Stomach smooth muscle (tissue), 2 donors: Measurements from ENCODE around the gene TEX13A.
"Not testable (repeated sequence)": the region's sequence is repeated elsewhere in the genome, so short reads cannot be mapped to it uniquely, and the experiment has no call there.

ENCODE experiments used
- H3K27ac ChIP-seq: one replicate; pipeline ENCODE4 v1.7.0; 2013; ENCODE audit warnings: mild to moderate bottlenecking, low read length, inconsistent platforms
- H3K27me3 ChIP-seq, 2 donors: one replicate each; pipeline ENCODE4 v1.7.0; 2013; ENCODE audit warnings: low read length in 2 of 2; ENCODE audit not compliant: insufficient read depth in 2 of 2, control insufficient read depth in 1 of 2
- H3K36me3 ChIP-seq, 2 donors: one replicate each; pipeline ENCODE4 v1.7.0; 2013; ENCODE audit warnings: low read length in 2 of 2; ENCODE audit not compliant: control insufficient read depth in 2 of 2, insufficient read depth in 2 of 2
- H3K4me1 ChIP-seq: one replicate; pipeline ENCODE4 v1.7.0; 2013; ENCODE audit warnings: low read length; ENCODE audit not compliant: control insufficient read depth, insufficient read depth
- H3K4me3 ChIP-seq, 2 donors: one replicate each; pipeline ENCODE4 v1.7.0; 2013; ENCODE audit warnings: low read length in 2 of 2
- H3K9ac ChIP-seq, 2 donors: one replicate each; pipeline ENCODE4 v1.7.0; 2013; ENCODE audit warnings: low read length in 2 of 2, mild to moderate bottlenecking in 1 of 2
- H3K9me3 ChIP-seq, 2 donors: one replicate each; pipeline ENCODE4 v1.7.0; 2013; ENCODE audit warnings: low read length in 2 of 2; ENCODE audit not compliant: control insufficient read depth in 2 of 2
- donor health status: healthy.
- donor health status: Pancreatic carcinoma.

Gene TEX13A, protein sequence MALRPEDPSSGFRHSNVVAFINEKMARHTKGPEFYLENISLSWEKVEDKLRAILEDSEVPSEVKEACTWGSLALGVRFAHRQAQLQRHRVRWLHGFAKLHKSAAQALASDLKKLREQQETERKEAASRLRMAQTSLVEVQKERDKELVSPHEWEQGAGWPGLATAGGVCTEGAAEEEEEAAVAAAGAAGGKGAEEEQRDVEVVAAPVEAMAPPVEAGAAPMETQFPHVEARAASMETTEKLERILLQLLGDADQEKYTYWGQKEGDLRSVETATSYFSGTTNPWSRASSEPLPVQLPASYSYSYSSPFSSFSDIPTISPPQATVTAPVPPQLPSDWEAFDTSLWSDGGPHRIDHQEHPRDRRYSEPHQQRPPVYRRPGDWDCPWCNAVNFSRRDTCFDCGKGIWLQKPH

DNA sequence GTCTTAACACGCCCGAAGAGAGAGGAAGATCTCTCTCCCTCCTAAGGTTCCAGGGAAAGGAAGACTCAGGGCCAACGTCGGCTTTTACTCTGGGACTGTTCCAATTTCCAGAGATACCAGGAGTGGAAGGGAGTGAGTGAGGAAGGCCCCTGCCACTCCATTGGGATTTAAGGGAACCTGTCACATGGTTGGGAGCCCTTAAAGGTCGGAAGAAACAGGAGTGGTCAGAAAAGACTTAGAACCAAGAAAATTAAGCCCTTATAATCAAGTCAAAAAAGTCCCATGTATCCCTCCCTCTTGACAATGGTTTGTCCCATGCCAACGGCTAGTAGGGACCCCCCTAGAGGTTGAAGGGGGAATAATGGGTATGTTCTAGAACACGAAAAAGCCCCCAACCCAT is at the start of gene TEX13A:
Gene TEX13A (minus strand): TSS at position 59 of the 400 bp plus-strand sequence. CDS start 297 bp downstream, outside the sequence.
- H3K9me3 ChIP-seq: no peaks in the 10 kb centered on the region
- H3K27me3 ChIP-seq: no peaks in the 10 kb centered on the region
- H3K9ac ChIP-seq: no peak within 1 kb of the TSS
- no peaks in the 10 kb centered on the region for H3K36me3 ChIP-seq
- H3K4me3 ChIP-seq: no peak within 1 kb of the TSS
- H3K4me1 ChIP-seq: no peaks in the 10 kb centered on the region
- no peak within 1 kb of the TSS for H3K27ac ChIP-seq

DNA sequence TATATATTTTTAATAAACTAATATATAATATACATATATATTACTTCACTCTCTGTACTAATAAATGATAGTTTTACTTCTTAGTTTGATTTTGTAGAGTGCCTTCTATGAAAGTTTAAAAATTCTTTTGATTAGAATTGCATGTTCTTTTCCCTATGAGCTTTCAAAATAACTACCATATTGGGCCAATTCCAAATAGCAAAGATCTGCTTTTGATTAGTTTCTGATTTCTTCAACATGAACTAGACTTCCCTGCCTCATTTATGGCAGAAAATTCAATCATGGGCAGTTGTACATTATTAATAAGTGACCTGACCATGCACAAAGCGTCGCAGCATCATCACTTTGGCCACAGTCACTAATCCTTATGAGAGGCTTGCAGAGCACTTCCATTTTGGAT is 48.9 kb upstream of the TEX13A start:
- Histone ChIP-seq H3K4me3 (no peak overlapping the region), H3K36me3 (no peaks in the 10 kb centered on the region), H3K27me3 (no peaks in the 10 kb centered on the region), H3K27ac (no peak overlapping the region), H3K9ac (no peak overlapping the region), H3K9me3 (no peaks in the 10 kb centered on the region), H3K4me1 (no peaks in the 10 kb centered on the region)

DNA sequence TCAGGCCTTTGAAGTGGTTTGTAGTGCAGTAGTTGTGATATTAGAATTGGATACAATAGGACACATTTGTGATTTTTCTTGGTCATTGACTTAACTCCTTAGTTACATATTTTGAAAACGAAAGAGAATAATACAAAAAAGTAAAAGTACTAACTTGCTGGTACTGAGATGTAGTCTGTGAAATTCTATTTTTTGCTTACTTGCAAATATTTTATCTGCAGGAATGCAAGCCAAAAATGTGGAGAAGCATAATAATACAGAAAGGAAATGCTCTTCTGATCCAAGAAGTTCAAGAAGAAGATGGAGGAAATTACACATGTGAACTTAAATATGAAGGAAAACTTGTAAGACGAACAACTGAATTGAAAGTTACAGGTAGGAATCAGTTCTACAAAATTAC is 46.7 kb upstream of the TEX13A start:
- no peak overlapping the region for H3K4me3 ChIP-seq

DNA sequence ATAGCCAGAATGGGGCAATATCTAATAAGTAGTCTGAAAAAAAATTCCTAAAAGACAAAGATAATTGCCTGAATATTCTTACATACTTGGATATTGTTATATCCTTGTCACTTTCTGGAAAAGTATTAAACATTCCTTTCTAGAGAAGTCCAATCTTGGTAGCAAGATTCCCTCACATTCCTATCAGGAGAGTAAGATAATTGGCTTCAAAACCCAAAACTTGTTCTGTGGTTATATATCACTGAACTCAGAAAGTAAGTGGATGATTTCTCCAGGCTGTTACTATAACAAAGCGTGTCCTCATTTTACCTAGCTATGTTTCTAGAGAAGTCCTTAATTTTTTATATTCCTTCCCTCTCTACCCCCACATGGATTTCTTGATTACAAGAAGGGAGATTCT is 46.0 kb upstream of the TEX13A start:
- Histone ChIP-seq H3K9me3 (no peaks in the 10 kb centered on the region), H3K27ac (no peak overlapping the region), H3K36me3 (no peaks in the 10 kb centered on the region), H3K9ac (no peak overlapping the region), H3K4me3 (no peak overlapping the region), H3K4me1 (no peaks in the 10 kb centered on the region), H3K27me3 (peaks cover 0 to 2% of the 10 kb centered on the region in 2 donors)

More for the DNA sequence above, 46.7 kb upstream of the TEX13A start:
- Histone ChIP-seq H3K4me1 (no peaks in the 10 kb centered on the region), H3K9me3 (no peaks in the 10 kb centered on the region), H3K9ac (no peak overlapping the region), H3K36me3 (no peaks in the 10 kb centered on the region), H3K27me3 (peaks cover 0 to 2% of the 10 kb centered on the region in 2 donors), H3K27ac (no peak overlapping the region)

DNA sequence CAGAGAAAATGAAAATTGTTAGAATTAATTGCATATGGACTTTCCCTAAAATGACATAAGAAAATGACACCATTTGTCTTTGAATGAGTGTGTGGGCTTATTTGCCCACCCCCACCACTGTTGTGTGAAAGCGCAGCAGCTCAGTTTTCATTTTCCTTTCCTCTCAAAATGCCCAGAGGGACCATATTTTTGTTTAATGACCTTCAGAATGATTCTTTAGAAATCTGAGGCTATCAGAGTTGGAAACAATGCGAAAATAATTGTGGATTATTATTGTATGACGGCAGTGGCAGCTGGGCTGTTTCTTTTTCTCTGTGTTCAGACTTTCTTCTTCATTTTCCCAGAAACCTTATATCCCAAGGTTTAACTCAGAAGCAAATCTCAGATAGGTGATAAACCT is 44.6 kb upstream of the TEX13A start:
- Histone ChIP-seq H3K4me3 (no peak overlapping the region), H3K9ac (no peak overlapping the region), H3K27me3 (peaks cover 0 to 11% of the 10 kb centered on the region in 2 donors), H3K9me3 (no peaks in the 10 kb centered on the region), H3K36me3 (no peaks in the 10 kb centered on the region), H3K27ac (no peak overlapping the region), H3K4me1 (no peaks in the 10 kb centered on the region)

DNA sequence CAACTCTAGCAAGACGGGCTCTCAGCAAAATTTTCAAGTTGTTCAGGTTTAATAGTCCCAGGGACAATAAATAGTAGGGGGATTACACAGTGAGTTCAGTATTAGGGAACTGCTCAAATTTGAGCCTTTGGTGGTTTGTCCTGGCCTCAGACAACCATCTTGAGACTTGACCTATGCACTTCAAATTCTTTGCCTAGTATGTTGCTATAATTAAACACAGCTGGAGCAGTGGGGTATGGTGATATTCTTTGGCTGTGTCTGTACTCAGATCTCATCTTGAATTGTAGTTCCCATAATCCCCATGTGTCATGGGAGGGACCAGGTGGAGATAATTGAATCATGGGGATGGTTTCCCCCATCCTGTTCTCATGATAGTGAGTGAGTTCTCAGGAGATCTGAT is 43.3 kb upstream of the TEX13A start:
- Histone ChIP-seq H3K9ac (no peak overlapping the region), H3K4me3 (no peak overlapping the region), H3K27ac (no peak overlapping the region), H3K4me1 (no peaks in the 10 kb centered on the region), H3K27me3 (peaks cover 0 to 11% of the 10 kb centered on the region in 2 donors), H3K9me3 (no peaks in the 10 kb centered on the region), H3K36me3 (no peaks in the 10 kb centered on the region)

DNA sequence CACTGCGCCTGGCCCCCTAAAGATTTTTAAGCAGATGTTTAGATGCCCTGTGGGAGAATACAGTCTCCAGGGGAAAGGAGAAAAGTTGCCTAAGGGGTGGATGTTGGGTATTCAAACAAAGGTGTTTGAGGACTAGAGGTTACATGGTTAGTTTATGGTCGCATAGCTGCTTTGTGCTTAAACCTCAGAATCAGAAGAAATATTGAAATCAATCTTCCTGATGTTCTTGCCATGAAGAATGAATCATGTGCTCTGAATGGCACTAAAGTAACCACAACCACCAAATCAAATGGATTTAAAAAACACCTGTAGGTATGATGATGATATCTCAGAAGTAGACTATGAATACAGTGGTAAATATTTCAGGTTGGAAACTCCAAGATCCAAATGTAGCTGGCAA is 42.7 kb upstream of the TEX13A start:
- Histone ChIP-seq H3K4me1 (no peaks in the 10 kb centered on the region), H3K9ac (no peak overlapping the region), H3K4me3 (no peak overlapping the region), H3K27ac (no peak overlapping the region), H3K27me3 (peaks cover 0 to 11% of the 10 kb centered on the region in 2 donors), H3K36me3 (no peaks in the 10 kb centered on the region), H3K9me3 (no peaks in the 10 kb centered on the region)

DNA sequence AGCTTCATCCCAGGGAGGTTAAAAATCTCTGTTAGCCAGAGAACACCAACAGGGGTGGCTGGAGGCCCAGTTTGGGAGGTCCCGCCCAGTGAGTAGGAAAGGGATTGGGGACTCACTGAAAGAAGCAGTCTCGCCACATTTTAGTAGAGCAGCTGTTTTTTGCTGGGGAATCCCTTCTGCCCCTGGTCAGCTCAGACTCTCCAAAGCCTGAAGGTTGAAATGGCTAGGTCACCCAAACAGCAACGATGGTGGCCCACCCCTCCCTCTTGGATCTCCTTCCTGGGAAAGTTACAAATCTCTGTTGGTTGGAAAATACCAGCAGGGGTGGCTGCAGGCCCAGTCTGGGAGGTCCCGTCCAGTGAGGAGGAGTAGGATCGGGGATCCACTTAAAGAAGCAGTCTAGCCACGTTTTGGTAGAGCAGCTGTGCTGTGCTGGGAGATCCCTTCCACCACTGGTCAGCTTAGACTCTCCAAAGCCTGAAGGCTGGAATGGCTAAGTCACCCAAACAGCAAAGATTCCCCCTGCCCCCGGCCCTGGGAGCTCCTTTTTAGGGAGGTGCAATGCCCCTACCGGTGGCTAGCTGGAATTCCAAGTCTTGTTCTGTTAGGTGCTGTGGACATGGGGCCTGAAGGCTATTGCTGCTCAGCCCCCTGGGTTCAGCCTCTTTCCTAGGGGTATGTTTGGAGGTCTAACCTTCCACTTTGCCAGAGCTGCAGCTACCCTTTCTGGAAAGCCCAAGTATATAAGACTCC is 40.0 kb upstream of the TEX13A start:
- Histone ChIP-seq H3K9me3 (no peaks in the 10 kb centered on the region), H3K27ac (no peak overlapping the region), H3K4me1 (no peaks in the 10 kb centered on the region), H3K36me3 (no peaks in the 10 kb centered on the region), H3K27me3 (peaks cover 0 to 11% of the 10 kb centered on the region in 2 donors), H3K9ac (no peak overlapping the region), H3K4me3 (no peak overlapping the region)

DNA sequence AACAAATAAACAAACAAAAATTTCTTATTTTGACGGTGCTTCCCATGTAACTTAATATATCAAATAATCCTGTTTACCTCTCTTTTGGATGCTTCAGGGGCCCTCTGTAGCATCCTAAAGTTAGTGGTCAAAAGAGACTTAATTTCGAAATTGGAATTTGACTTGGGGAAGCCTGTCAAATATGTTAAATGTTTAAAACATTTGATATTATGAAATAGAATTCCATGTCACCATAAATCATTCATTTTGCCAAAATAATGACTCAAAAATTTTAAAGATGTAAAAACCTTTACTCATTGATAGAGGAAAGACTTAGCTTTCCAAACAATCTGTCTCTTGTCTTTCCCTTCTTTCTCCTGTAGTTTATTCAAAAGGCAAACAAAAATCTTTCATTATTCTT is 20.6 kb upstream of the TEX13A start:
- Histone ChIP-seq H3K27ac (no peak overlapping the region), H3K27me3 (no peaks in the 10 kb centered on the region), H3K4me1 (no peaks in the 10 kb centered on the region), H3K9ac (no peak overlapping the region), H3K4me3 (no peak overlapping the region), H3K9me3 (no peaks in the 10 kb centered on the region), H3K36me3 (no peaks in the 10 kb centered on the region)

DNA sequence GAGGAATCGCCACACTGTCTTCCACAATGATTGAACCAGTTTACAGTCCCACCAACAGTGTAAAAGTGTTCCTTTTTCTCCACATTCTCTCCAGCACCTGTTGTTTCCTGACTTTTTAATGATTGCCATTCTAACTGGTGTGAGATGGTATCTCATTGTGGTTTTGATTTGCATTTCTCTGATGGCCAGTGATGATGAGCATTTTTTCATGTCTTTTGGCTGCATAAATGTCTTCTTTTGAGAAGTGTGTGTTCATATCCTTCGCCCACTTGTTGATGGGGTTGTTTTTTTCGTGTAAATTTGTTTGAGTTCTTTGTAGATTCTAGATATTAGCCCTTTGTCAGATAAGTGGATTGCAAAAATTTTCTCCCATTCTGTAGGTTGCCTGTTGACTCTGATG is 16.9 kb upstream of the TEX13A start:
- not testable (repeated sequence) for H3K36me3 ChIP-seq, H3K9me3 ChIP-seq, H3K27me3 ChIP-seq, H3K27ac ChIP-seq, H3K9ac ChIP-seq, H3K4me3 ChIP-seq, H3K4me1 ChIP-seq

DNA sequence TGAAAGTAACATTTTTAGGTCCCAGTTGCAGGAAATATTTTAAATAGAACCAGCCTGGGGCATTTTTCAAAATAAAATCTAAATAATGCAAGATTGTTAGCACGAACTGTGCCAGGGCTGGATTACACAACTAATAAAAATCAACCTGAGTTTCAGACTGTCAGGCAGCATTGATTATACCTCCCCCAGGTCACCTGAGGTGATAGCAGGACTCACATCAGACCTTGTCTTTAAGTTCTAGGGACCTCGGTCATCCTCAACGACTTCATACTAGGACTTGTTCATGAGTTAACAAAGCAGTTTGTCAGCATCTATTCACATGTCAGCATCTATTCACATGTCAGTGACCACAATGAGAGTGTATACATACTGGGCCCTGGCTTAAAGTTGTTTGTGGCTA is 8.7 kb upstream of the TEX13A start:
- Histone ChIP-seq H3K27me3 (no peaks in the 10 kb centered on the region), H3K9me3 (no peaks in the 10 kb centered on the region), H3K9ac (no peak overlapping the region), H3K36me3 (no peaks in the 10 kb centered on the region), H3K4me1 (no peaks in the 10 kb centered on the region), H3K27ac (no peak overlapping the region), H3K4me3 (no peak overlapping the region)
